HAP-1 (cell line): Measurements from ENCODE around the gene SLCO1C1.
"Not testable (repeated sequence)": the region's sequence is repeated elsewhere in the genome, so short reads cannot be mapped to it uniquely, and the experiment has no call there.

ENCODE experiments used
- DNase-seq, 2 experiments: peaks; one replicate each; pipeline ENCODE4 v3.0.0-alpha.2; 2016 to 2020; ENCODE audit warnings: low spot score in 2 of 2
- H3K27me3 ChIP-seq: fragments of 250-450 bp; sonication (Bioruptor Pico); 2 replicates; pipeline ENCODE4 v1.5.1; 2020; ENCODE audit warnings: low read depth, mild to moderate bottlenecking, moderate library complexity
- H3K36me3 ChIP-seq: fragments of 250-450 bp; sonication (Bioruptor Pico); replicated peaks from 2 replicates; pipeline ENCODE4 v1.5.1; 2020; ENCODE audit warnings: mild to moderate bottlenecking
- H3K4me1 ChIP-seq: fragments of 250-450 bp; sonication (Bioruptor Pico); 2 replicates; pipeline ENCODE4 v1.5.1; 2020; ENCODE audit warnings: mild to moderate bottlenecking
- H3K4me3 ChIP-seq: fragments of 250-450 bp; sonication (Bioruptor Pico); 2 replicates; pipeline ENCODE4 v1.5.1; 2020; ENCODE audit warnings: mild to moderate bottlenecking, moderate library complexity
- H3K9me3 ChIP-seq: fragments of 250-450 bp; sonication (Bioruptor Pico); 2 replicates; pipeline ENCODE4 v1.5.1; 2020; ENCODE audit warnings: mild to moderate bottlenecking, moderate library complexity
- in situ Hi-C: fragments of 300-500 bp; cut with MboI; formaldehyde crosslinking; loops from 3 replicates; pipeline ENCODE4 v1.14.3; 2020; ENCODE audit warnings: low sequenced_read_pairs, inconsistent platforms, mixed read lengths

The SLCO1C1 gene

DNA sequence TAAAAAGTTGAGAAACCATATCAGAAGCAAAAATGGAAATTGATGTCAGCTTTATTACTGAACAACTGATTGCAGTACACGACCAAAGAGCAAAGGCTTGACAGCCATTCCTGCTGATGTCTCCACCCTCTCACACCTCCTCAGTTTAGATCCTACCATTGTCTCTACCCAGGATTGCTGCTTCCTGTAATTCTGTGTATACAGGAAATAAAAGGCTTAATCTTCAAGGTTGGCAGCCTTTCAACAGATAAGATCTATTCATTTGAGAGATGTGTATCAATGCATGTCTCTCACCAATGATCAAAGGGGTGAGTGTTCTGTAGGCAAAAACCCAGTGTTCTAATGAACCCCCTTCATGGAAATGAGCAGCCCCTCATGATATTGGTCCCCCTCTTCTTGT is 27.0 kb downstream of the SLCO1C1 start:
- Histone ChIP-seq H3K9me3 (no peaks in the 10 kb centered on the region), H3K4me1 (no peaks in the 10 kb centered on the region), H3K4me3 (no peak overlapping the region), H3K36me3 (no peaks in the 10 kb centered on the region), H3K27me3 (no peaks in the 10 kb centered on the region)
- DNase-seq = no peak
- in situ Hi-C loops = no loop called here

DNA sequence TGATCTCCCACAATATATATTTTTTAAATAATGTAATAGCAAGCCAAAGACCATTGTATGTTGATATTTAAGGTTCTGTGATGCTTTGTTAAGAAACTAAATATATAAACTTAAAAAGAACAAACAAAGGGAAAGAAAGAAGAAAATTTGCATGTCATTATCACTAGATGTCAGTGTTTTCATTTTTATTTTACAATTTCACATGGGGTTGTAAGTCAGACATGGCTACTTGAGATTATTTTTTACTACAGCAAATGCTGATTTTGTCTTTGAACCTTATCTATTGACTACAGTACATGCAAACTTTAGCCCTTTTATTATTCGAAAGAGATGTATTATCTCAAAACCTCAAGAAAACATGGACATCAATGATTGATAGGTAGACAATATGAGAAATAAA is 36.1 kb downstream of the SLCO1C1 start:
- Histone ChIP-seq H3K27me3 (no peaks in the 10 kb centered on the region), H3K4me1 (no peaks in the 10 kb centered on the region), H3K36me3 (no peaks in the 10 kb centered on the region), H3K9me3 (no peaks in the 10 kb centered on the region), H3K4me3 (no peak overlapping the region)
- DNase-seq = no peak
- in situ Hi-C loops = no loop called here

DNA sequence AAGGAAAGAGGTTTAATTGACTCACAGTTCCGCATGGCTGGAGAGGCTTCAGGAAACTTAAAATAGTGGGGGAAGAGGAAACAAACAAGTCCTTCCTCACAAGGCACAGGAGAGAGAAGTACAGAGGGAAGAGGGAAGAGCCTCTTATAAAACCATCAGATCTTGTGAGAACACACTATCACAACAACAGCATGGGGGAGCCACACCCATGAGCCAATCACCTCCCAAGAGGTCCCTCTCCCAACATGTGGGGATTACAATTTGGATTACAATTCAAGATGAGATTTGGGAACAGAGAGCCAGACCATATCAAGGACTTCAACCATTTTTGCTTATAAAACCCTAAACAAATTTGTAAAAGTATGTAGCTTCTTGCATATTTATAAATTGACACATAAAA is 45.8 kb downstream of the SLCO1C1 start:
- in situ Hi-C loops = no loop called here
- Histone ChIP-seq H3K4me1 (no peaks in the 10 kb centered on the region), H3K4me3 (no peak overlapping the region), H3K36me3 (no peaks in the 10 kb centered on the region), H3K27me3 (no peaks in the 10 kb centered on the region), H3K9me3 (no peaks in the 10 kb centered on the region)
- no peak for DNase-seq

DNA sequence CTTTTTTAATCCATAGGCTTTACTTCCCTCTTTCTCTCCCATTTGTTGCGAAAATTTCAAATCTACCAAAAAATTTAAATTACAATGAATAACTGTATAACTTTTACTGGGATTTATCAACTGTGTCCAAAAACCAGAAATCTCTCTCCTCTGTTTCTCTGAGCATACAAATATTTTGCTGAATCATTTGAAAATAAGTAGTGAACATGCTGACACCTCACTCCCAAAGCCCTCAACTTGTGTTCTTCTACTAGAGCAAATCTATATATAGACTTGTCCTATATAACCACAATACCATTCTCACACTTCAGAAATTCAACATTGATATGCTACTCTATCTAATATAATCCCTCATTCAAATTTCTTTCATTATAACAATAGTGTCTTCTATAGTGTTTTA is 53.1 kb downstream of the SLCO1C1 start:
- in situ Hi-C loops = no loop called here
- H3K27me3 ChIP-seq = no peaks in the 10 kb centered on the region
- H3K4me3 ChIP-seq = no peak overlapping the region
- H3K4me1 ChIP-seq = no peaks in the 10 kb centered on the region
- H3K36me3 ChIP-seq = no peaks in the 10 kb centered on the region
- no peak for DNase-seq
- H3K9me3 ChIP-seq = no peaks in the 10 kb centered on the region

DNA sequence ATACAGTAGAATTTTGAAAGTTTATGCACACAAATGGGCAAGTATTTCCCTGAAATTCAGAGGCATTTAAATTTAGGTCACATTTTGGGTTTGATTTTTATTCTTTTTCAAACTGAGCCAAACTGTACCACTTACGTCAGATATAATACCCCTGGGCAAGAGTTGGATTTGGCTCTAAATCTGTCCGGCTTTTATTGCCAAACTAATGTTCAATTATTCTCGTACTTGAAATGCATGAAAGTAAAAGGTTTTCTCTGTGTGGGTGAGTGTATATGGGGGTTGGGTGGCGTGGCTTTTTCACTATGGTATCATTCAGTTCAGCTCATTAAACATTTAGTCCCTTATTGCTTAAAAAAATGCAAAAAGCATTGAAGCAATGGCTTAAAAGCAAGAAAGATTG is 55.9 kb downstream of the SLCO1C1 start:
- DNase-seq = no peak
- Histone ChIP-seq H3K4me1 (no peaks in the 10 kb centered on the region), H3K36me3 (no peaks in the 10 kb centered on the region), H3K27me3 (no peaks in the 10 kb centered on the region), H3K9me3 (no peaks in the 10 kb centered on the region), H3K4me3 (no peak overlapping the region)
- in situ Hi-C loops = no loop called here

DNA sequence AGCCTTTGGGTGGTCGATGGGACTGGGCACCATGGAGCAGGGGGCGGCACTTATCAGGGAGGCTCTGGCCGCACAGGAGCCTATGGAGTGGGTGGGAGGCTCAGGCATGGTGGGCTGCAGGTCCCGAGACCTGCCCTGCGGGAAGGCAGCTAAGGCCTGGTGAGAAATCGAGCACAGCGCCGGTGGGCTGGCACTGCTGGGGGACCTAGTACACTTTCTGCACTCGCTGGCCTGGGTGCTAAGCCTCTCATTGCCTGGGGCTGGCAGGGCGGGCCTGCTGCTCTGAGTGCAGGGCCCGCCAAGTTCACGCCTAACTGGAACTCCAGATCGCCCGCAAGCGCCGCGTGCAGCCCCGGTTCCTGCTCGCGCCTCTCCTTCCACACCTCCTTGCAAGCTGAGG is 82.3 kb downstream of the SLCO1C1 start:
- H3K4me3 ChIP-seq = no peak overlapping the region
- in situ Hi-C loops = no loop called here

DNA sequence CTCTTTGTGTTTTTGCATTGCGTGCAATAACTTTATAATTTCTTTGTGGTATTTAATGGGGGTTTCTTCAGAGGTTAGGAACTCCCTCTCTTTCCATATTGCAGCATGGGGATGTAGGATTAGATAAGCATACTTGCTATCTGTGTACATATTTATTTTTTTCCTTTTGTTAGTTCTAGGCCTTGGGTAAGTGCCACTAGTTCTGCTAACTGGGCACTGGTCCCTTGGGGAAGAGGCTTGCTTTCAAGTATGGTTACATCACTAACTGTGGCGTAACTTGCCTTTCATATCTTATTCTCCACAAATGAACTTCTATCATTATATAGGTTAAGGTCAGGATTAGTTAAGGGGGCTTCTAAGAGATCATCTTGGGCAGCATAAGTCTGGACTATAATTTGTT is 83.8 kb downstream of the SLCO1C1 start:
- no peak for DNase-seq
- H3K4me1 ChIP-seq = no peaks in the 10 kb centered on the region
- no peaks in the 10 kb centered on the region for H3K9me3 ChIP-seq
- no peaks in the 10 kb centered on the region for H3K36me3 ChIP-seq
- H3K27me3 ChIP-seq = no peaks in the 10 kb centered on the region
- in situ Hi-C loops = no loop called here
- no peak overlapping the region for H3K4me3 ChIP-seq

More for the DNA sequence above, 82.3 kb downstream of the SLCO1C1 start:
- Histone ChIP-seq H3K9me3 (no peaks in the 10 kb centered on the region), H3K36me3 (no peaks in the 10 kb centered on the region), H3K27me3 (no peaks in the 10 kb centered on the region), H3K4me1 (no peaks in the 10 kb centered on the region)
- no peak for DNase-seq

DNA sequence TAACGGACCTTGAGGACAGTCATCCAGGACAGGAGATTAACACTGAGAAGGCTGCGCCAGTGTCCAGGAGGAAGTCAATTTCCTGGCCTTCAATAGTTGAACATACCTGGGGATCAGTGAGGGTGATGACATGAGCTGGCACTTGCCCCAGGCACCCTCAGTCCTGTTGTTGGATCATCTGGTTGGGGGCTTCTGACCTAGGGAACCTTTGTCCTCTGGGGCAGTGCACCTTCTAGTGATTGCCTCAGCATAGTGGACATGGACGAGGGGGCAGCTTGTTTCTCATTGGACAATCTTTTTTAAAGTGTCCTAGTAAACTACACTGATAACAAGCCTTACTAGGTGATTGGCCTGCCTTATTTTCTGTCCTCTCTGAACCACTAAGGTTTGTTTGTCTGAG is 84.8 kb downstream of the SLCO1C1 start:
- in situ Hi-C loops, H3K27me3 ChIP-seq, H3K4me3 ChIP-seq, H3K9me3 ChIP-seq, H3K4me1 ChIP-seq, H3K36me3 ChIP-seq, DNase-seq: not testable (repeated sequence)

DNA sequence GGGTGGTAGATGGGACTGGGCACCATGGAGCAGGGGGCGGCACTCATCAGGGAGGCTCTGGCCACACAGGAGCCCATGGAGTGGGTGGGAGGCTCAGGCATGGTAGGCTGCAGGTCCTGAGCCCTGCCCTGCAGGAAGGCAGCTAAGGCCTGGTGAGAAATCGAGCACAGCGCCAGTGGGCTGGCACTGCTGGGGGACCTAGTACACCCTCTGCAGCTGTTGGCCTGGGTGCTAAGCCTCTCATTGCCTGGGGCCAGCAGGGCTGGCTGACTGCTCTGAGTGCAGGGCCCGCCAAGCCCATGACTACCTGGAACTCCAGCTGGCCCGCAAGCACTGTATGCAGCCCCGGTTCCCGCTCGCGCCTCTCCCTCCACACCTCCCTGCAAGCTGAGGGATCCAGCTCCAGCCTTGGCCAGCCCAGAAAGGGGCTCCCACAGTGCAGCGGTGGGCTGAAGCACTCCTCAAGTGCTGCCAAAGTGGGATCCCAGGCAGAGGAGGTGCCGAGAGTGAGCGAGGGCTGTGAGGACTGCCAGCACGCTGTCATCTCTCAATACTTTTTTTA is 88.7 kb downstream of the SLCO1C1 start:
- H3K36me3 ChIP-seq, H3K27me3 ChIP-seq, H3K4me3 ChIP-seq, in situ Hi-C loops, DNase-seq, H3K9me3 ChIP-seq, H3K4me1 ChIP-seq: not testable (repeated sequence)

DNA sequence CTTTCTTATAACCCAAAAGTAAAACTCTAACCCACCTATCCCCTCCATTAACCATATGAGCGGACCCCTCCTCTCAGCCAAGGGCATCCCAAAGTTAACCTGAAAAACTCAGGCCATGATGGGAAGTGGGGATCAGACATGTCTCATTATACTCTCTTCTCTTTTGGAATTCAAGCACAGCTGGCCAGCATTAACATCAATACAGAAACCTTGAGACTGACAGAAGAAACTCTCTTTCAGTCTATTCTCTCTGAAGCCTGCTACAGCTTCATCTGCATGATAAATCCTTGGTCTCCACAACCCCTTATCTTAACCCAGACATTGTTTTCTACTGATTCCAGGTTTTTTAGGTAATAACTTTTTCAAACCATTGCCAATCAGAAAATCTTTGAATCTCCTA is 97.8 kb downstream of the SLCO1C1 start:
- in situ Hi-C loops = no loop called here
- no peak for DNase-seq
- Histone ChIP-seq H3K4me3 (no peak overlapping the region), H3K27me3 (no peaks in the 10 kb centered on the region), H3K36me3 (no peaks in the 10 kb centered on the region), H3K9me3 (no peaks in the 10 kb centered on the region), H3K4me1 (no peaks in the 10 kb centered on the region)

DNA sequence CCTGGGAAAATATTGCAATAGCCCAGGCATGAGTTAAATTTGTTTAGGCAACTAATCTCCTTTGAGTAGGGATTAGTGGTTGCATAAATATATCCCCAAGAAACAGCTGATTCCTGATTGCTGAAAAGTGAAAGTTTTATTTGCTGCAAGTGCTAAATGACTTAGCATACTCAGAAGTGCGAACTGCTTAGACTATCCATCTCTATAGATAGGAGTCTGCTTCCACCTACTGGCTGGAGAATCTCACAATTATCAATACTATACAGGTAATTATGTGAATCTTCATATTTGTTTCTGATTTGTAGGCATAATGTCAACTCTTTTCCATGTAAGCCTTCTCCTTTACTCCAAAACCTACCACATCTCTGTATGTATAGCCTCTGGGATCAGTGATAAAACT is 103.4 kb downstream of the SLCO1C1 start:
- Histone ChIP-seq H3K9me3 (no peaks in the 10 kb centered on the region), H3K4me3 (no peak overlapping the region), H3K4me1 (no peaks in the 10 kb centered on the region), H3K36me3 (no peaks in the 10 kb centered on the region), H3K27me3 (no peaks in the 10 kb centered on the region)
- in situ Hi-C loops = no loop called here
- no peak for DNase-seq

DNA sequence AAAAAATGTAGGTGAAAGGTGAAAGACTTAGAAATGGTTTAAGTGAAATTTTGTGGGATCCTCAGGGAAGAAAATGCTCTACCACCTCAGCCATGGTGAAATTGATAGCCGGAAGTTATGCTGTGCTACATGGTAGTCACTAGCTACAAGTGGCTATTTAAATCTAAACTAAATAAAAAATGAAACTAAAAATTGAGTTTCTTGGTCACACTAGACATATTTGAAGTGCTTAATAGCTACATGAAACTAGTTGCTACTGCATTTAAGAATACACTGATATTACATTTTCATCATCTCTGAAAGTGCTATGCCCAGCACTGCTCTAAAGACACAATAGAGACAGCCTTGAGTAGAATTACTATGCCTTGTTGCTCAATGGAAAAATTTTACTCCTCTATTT is 105.0 kb downstream of the SLCO1C1 start:
- Histone ChIP-seq H3K4me3 (no peak overlapping the region), H3K27me3 (no peaks in the 10 kb centered on the region), H3K4me1 (no peaks in the 10 kb centered on the region), H3K9me3 (no peaks in the 10 kb centered on the region), H3K36me3 (no peaks in the 10 kb centered on the region)
- in situ Hi-C loops = no loop called here
- no peak for DNase-seq

DNA sequence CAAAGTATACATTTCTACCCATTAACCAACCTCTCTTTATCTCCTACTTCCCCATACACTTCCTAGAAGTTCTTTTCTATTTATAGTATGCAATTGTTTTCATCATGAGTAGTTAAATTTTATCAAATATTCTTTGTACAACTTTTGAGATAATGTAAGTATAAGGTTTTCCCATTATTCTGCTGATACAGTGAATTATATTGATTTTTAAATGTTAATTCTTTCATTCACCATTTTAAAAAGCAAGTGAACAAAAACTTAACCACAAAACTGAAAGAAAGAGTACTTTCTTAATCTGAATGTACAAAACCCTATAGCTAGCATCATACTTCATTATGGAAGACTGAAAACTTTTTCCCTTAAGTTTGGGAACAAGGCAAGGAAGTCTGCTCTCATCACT is 105.9 kb downstream of the SLCO1C1 start:
- Histone ChIP-seq H3K9me3 (no peaks in the 10 kb centered on the region), H3K4me1 (no peaks in the 10 kb centered on the region), H3K27me3 (no peaks in the 10 kb centered on the region), H3K36me3 (no peaks in the 10 kb centered on the region), H3K4me3 (no peak overlapping the region)
- DNase-seq = no peak
- in situ Hi-C loops = no loop called here
